Hepatocyte (in vitro differentiated cells): ENCODE results near the gene ZNF714. TPM values are rescaled to one million over a fixed set of nuclear protein-coding genes. Genes with fewer than 3 reads are reported as not detected.

Source experiments
- DNase-seq: peaks from one replicate; pipeline ENCODE4 v3.0.0-alpha.2; 2016; ENCODE audit warnings: low spot score
- H2AFZ ChIP-seq: fragments of 200-600 bp; sonication (generic); 2 replicates; pipeline ENCODE4 v1.6.0; 2016; ENCODE audit warnings: antibody characterized with exemption, mild to moderate bottlenecking
- H3K27ac ChIP-seq: fragments of 200-600 bp; sonication (generic); 2 replicates; pipeline ENCODE4 v1.5.1; 2016; ENCODE audit warnings: mild to moderate bottlenecking
- H3K27me3 ChIP-seq: fragments of 200-600 bp; sonication (generic); 2 replicates; pipeline ENCODE4 v1.6.1; 2016
- H3K36me3 ChIP-seq: fragments of 200-600 bp; sonication (generic); replicated peaks from 2 replicates; pipeline ENCODE4 v1.5.1; 2016; ENCODE audit warnings: low read depth; ENCODE audit not compliant: insufficient read depth
- H3K4me1 ChIP-seq: fragments of 200-600 bp; sonication (generic); 2 replicates; pipeline ENCODE4 v1.5.1; 2016; ENCODE audit warnings: mild to moderate bottlenecking, moderate library complexity; ENCODE audit not compliant: insufficient read depth
- H3K4me2 ChIP-seq: fragments of 200-600 bp; sonication (generic); 2 replicates; pipeline ENCODE4 v1.6.0; 2016
- H3K4me3 ChIP-seq: fragments of 200-600 bp; sonication (generic); 2 replicates; pipeline ENCODE4 v1.5.1; 2016; ENCODE audit warnings: mild to moderate bottlenecking
- H3K79me2 ChIP-seq: fragments of 200-600 bp; sonication (generic); 2 replicates; pipeline ENCODE4 v1.6.0; 2017; ENCODE audit warnings: mild to moderate bottlenecking
- H3K9me2 ChIP-seq: fragments of 200-600 bp; sonication (generic); replicated peaks from 2 replicates; pipeline ENCODE4 v1.6.0; 2017; ENCODE audit warnings: mild to moderate bottlenecking; ENCODE audit not compliant: insufficient read depth
- H3K9me3 ChIP-seq: fragments of 200-600 bp; sonication (generic); 2 replicates; pipeline ENCODE4 v1.5.1; 2016; ENCODE audit warnings: low read depth, mild to moderate bottlenecking
- H4K20me1 ChIP-seq: fragments of 200-600 bp; sonication (generic); 2 replicates; pipeline ENCODE4 v1.6.0; 2016; ENCODE audit warnings: mild to moderate bottlenecking; ENCODE audit not compliant: insufficient read depth, poor library complexity, severe bottlenecking
- CTCF ChIP-seq: fragments of 200-600 bp; sonication (generic); IDR thresholded peaks from 2 replicates; pipeline ENCODE4 v1.5.1; 2016; ENCODE audit warnings: antibody characterized with exemption, mild to moderate bottlenecking; ENCODE audit not compliant: poor library complexity
- EZH2 ChIP-seq: fragments of 200-600 bp; sonication (generic); IDR thresholded peaks from 2 replicates; pipeline ENCODE4 v1.6.1; 2016; ENCODE audit warnings: antibody characterized with exemption, mild to moderate bottlenecking, borderline replicate concordance
- EZH2phosphoT487 ChIP-seq: fragments of 200-600 bp; sonication (generic); IDR thresholded peaks from one replicate; pipeline ENCODE4 v1.6.1; 2018; ENCODE audit warnings: antibody characterized with exemption, mild to moderate bottlenecking, low read depth, moderate library complexity; ENCODE audit not compliant: unreplicated experiment, severe bottlenecking
- WGBS: methylation state at CpG from one replicate; pipeline ENCODE4 v1.1.6; 2016; ENCODE audit warnings: low lambda C conversion rate; ENCODE audit errors: missing lambda C conversion rate; 5-methylcytosine and 5-hydroxymethylcytosine counted together
- polyA plus RNA-seq: library from polyadenylated mRNA; unstranded; fragments of >200 nt; fragmentation: Nextera tagmentation; extraction: Ambion mirVana; gene quantifications from 2 replicates; pipeline ENCODE4 v1.2.1, GENCODE V29; 2016
- small RNA-seq: library from RNA; depleted of rRNA; stranded (forward); fragments of <200 nt; gene quantifications from one replicate; pipeline ENCODE3, GENCODE V24; 2014
- total RNA-seq: library from RNA; depleted of rRNA; stranded (reverse); fragments of >200 nt; gene quantifications from 2 replicates; pipeline ENCODE4 v1.2.3, GENCODE V29; 2014

Gene ZNF714
- total and polyA plus RNA-seq, 2 experiments from 2014 or later = 11.5 to 14.2 TPM

- Histone ChIP-seq H4K20me1 (no peaks in the 10 kb centered on the region), H3K9me3 (no peaks in the 10 kb centered on the region), H3K4me3 (no peak overlapping the region), H3K4me2 (no peak overlapping the region), H3K79me2 (peaks cover 62% of the 10 kb centered on the region), H2AFZ (no peak overlapping the region), H3K27me3 (no peaks in the 10 kb centered on the region), H3K36me3 (peaks cover 3% of the 10 kb centered on the region), H3K9me2 (no peaks in the 10 kb centered on the region), H3K27ac (peak overlapping the region; percentile 17), H3K4me1 (no peaks in the 10 kb centered on the region)
- no peak for TF ChIP-seq CTCF
- no peak for TF ChIP-seq EZH2phosphoT487
- no peak for TF ChIP-seq EZH2
- WGBS = 87% methylated on average over 2 of the region's 2 CpGs
- no peak for DNase-seq
These were observed 84.4 kb downstream of the ZNF714 start for GRCh38 chr19:21166436-21166835.

Small RNAs within 50 kb of the gene (small RNA-seq; reads per million reads assigned to genes)
- 0.12 reads per million for gene RNA5SP469

Other genes with a start within 250 kb of the ZNF714 start
- gene ZNF85, start 159.0 kb upstream of the ZNF714 start, total RNA-seq = 12.9 and 15.0 TPM in 2 replicates
- gene ZNF85, start 159.0 kb upstream of the ZNF714 start, polyA plus RNA-seq = 5.5 and 10.2 TPM in 2 replicates
- gene ZNF430, start 61.5 kb upstream of the ZNF714 start, total RNA-seq = 9.2 and 9.9 TPM in 2 replicates
- 7.9 and 9.3 TPM in 2 replicates for gene ZNF430, start 61.5 kb upstream of the ZNF714 start, polyA plus RNA-seq
- gene ZNF431, start 59.8 kb downstream of the ZNF714 start, total RNA-seq = 11.4 and 15.0 TPM in 2 replicates
- gene ZNF431, start 59.8 kb downstream of the ZNF714 start, polyA plus RNA-seq = 5.8 and 8.8 TPM in 2 replicates
- 9.9 and 11.7 TPM in 2 replicates for gene ZNF708, start 247.2 kb downstream of the ZNF714 start, total RNA-seq
- gene ZNF708, start 247.2 kb downstream of the ZNF714 start, polyA plus RNA-seq = 0.92 and 1.4 TPM in 2 replicates